HepG2 (cell line): ENCODE data around the gene DRAXIN. TPM values are rescaled to one million over a fixed set of nuclear protein-coding genes. Genes with fewer than 3 reads are reported as not detected.

Experiments used
- ATAC-seq: fragments of 200-7000 bp; cut with Tn5 transposase; 3 replicates; pipeline ENCODE4 v1.9.1; 2020; ENCODE audit warnings: mild to moderate bottlenecking, moderate library complexity
- BruUV-seq: library from RNA; stranded (reverse); fragments of 400-500 nt; replicated peaks from 2 replicates; lab custom pipeline; 2021; lab: Mats Ljungman, UMichigan
- CTCF ChIA-PET: fragments of 300-600 bp; formaldehyde crosslinking; extraction: SDS; loops from one replicate; lab custom pipeline; 2021; ENCODE audit warnings: low total read pairs, inconsistent platforms, low intra/inter-chr PET ratio; lab: Yijun Ruan, JAX
- POLR2A ChIA-PET: fragments of 350-600 bp; sonication (Branson Sonifier 250); formaldehyde crosslinking; loops from one replicate; lab custom pipeline; 2020; ENCODE audit warnings: antibody characterized with exemption, inconsistent platforms; lab: Yijun Ruan, JAX
- DNase-seq: peaks from one replicate; pipeline ENCODE4 v3.0.0-alpha.2; 2015; ENCODE audit warnings: low spot score
- FAIRE-seq: peaks from 3 replicates; lab custom pipeline; 2011; peaks lifted over from hg19 to GRCh38; lab: Jason Lieb, UNC
- H2AFZ ChIP-seq: one replicate; pipeline ENCODE4 v1.6.1; 2011; ENCODE audit warnings: low read length, inconsistent platforms
- H3K27ac ChIP-seq: fragments of 300-600 bp; 3 replicates; pipeline ENCODE4 v1.8.0; 2011; ENCODE audit warnings: mixed run types, mild to moderate bottlenecking, mixed read lengths, low read length, inconsistent platforms; ENCODE audit not compliant: insufficient read depth; ENCODE audit errors: extremely low read length
- H3K27me3 ChIP-seq, 2 experiments: fragments of 200-600 bp in 1 of 2; 2 replicates in 1 of 2; 3 replicates in 1 of 2; pipeline versions ENCODE4 v1.6.0 to v1.8.0; 2011; ENCODE audit warnings: low read length in 2 of 2, mild to moderate bottlenecking in 2 of 2, moderate library complexity in 2 of 2, inconsistent platforms in 1 of 2; ENCODE audit not compliant: insufficient read depth in 2 of 2, control insufficient read depth in 1 of 2
- H3K36me3 ChIP-seq, 2 experiments: fragments of 200-600 bp in 1 of 2; replicated peaks in 1 of 2; 2 replicates in 1 of 2; 3 replicates in 1 of 2; pipeline versions ENCODE4 v1.5.1 to v1.8.0; 2011; ENCODE audit warnings: low read length in 2 of 2, inconsistent platforms in 1 of 2; ENCODE audit not compliant: insufficient read depth in 2 of 2, control insufficient read depth in 1 of 2
- H3K4me1 ChIP-seq: 2 replicates; pipeline ENCODE4 v1.5.1; 2012; ENCODE audit warnings: low read length, inconsistent platforms; ENCODE audit not compliant: insufficient read depth
- H3K4me2 ChIP-seq: 2 replicates; pipeline ENCODE4 v1.6.0; 2011; ENCODE audit warnings: low read depth, low read length, inconsistent platforms
- H3K4me3 ChIP-seq, 3 experiments: fragments of 200-600 bp in 1 of 3; sonication (generic), shearing (Covaris generic) in 1 of 3; replicated peaks in 1 of 3; 2 replicates each; pipeline ENCODE4 v1.5.1; 2011 to 2016; ENCODE audit warnings: low read length in 3 of 3, inconsistent platforms in 2 of 3, low read depth in 2 of 3, mild to moderate bottlenecking in 2 of 3, control low read depth in 1 of 3, mixed read lengths in 1 of 3; ENCODE audit not compliant: insufficient read depth in 1 of 3
- H3K79me2 ChIP-seq: one replicate; pipeline ENCODE4 v1.6.1; 2011; ENCODE audit warnings: low read length, inconsistent platforms; ENCODE audit not compliant: insufficient read depth
- H3K9ac ChIP-seq: 2 replicates; pipeline ENCODE4 v1.6.0; 2011; ENCODE audit warnings: mild to moderate bottlenecking, low read depth, low read length, inconsistent platforms; ENCODE audit not compliant: insufficient read depth
- H3K9me3 ChIP-seq: 2 replicates; pipeline ENCODE4 v1.5.1; 2012; ENCODE audit warnings: mild to moderate bottlenecking, low read length
- H4K20me1 ChIP-seq: 2 replicates; pipeline ENCODE4 v1.6.0; 2011; ENCODE audit warnings: inconsistent platforms, mild to moderate bottlenecking, low read length, moderate library complexity; ENCODE audit not compliant: insufficient read depth
- HOXA9 ChIP-seq: sonication (generic); formaldehyde crosslinking; IDR thresholded peaks from 2 replicates; pipeline ENCODE4 v1.8.1; 2022; ENCODE audit warnings: missing genetic modification reagents, mild to moderate bottlenecking, moderate library complexity, borderline replicate concordance
- PLSCR1 ChIP-seq: sonication (generic); formaldehyde crosslinking; IDR thresholded peaks from 2 replicates; pipeline ENCODE4 v1.5.0; 2020; ENCODE audit warnings: missing genetic modification reagents, mild to moderate bottlenecking, borderline replicate concordance
- POLR2A ChIP-seq, 2 experiments: IDR thresholded peaks; 2 replicates each; pipeline ENCODE4 v1.6.1; 2011; ENCODE audit warnings: low read depth in 2 of 2, low read length in 2 of 2, mild to moderate bottlenecking in 1 of 2, moderate library complexity in 1 of 2; ENCODE audit not compliant: insufficient read depth in 1 of 2
- SNAPC5 ChIP-seq: sonication (generic); formaldehyde crosslinking; IDR thresholded peaks from 2 replicates; pipeline ENCODE4 v1.8.1; 2023; ENCODE audit warnings: mild to moderate bottlenecking, missing genetic modification reagents, borderline replicate concordance
- TFDP1 ChIP-seq: IDR thresholded peaks from 2 replicates; pipeline ENCODE4 v1.6.1; 2016; ENCODE audit warnings: missing compliant biosample characterization, missing genetic modification reagents, borderline replicate concordance
- UBTF ChIP-seq: sonication (generic); formaldehyde crosslinking; IDR thresholded peaks from 2 replicates; pipeline ENCODE4 v1.4.0; 2020; ENCODE audit warnings: mild to moderate bottlenecking, missing genetic modification reagents
- ZNF260 ChIP-seq: sonication (generic); formaldehyde crosslinking; IDR thresholded peaks from 2 replicates; pipeline ENCODE4 v1.4.0; 2020; ENCODE audit warnings: missing genetic modification reagents, low read depth, mild to moderate bottlenecking, borderline replicate concordance
- WGBS: methylation state at CpG from one replicate; pipeline ENCODE4 v1.1.6; 2017; ENCODE audit warnings: low lambda C conversion rate; 5-methylcytosine and 5-hydroxymethylcytosine counted together
- in situ Hi-C: cut with HindIII; loops from 2 replicates; pipeline ENCODE4 v1.10.0; 2017; ENCODE audit warnings: low pct_unique_long_range_greater_than_20kb; ENCODE audit not compliant: extremely low pct_ligation_motif_present
- intact Hi-C: fragments of 100-400 bp; cut with micrococcal nuclease; formaldehyde crosslinking; loops from one replicate; pipeline ENCODE4 v1.10.0; 2022; ENCODE audit not compliant: unreplicated experiment
- polyA plus RNA-seq, 8 experiments: library from polyadenylated mRNA; depleted of rRNA in 3 of 8; stranded (reverse) in 7 of 8; unstranded in 1 of 8; fragments of >200 nt; fragmentation: Illumina TruSeq in 4 of 8; extraction: Trizol in 4 of 8; gene quantifications; 2 replicates each; pipeline versions ENCODE4 v1.2.1 to v1.2.3, GENCODE V29; 2011 to 2016; ENCODE audit warnings: low read depth in 4 of 8, missing spikeins in 1 of 8, mixed read lengths in 1 of 8; ENCODE audit not compliant: insufficient read depth in 1 of 8
- total RNA-seq, 5 experiments: library from RNA; depleted of rRNA; stranded (reverse); fragments of >200 nt; fragmentation: Illumina TruSeq; extraction: Trizol; gene quantifications; 2 replicates each; pipeline ENCODE4 v1.2.3, GENCODE V29; 2016; ENCODE audit warnings: low read depth in 1 of 5
- TF ChIP-seq, protein P1 (sequence below): sonication (generic); formaldehyde crosslinking; IDR thresholded peaks from 2 replicates; pipeline ENCODE4 v1.4.0; 2020; ENCODE audit warnings: missing genetic modification reagents, mild to moderate bottlenecking, borderline replicate concordance
- TF ChIP-seq, protein P2 (sequence below): sonication (generic); formaldehyde crosslinking; IDR thresholded peaks from 2 replicates; pipeline ENCODE4 v1.4.0; 2020; ENCODE audit warnings: missing genetic modification reagents

The DRAXIN gene
- total and polyA plus RNA-seq, 2 of the 13 experiments (the other 11 are each of a cell fraction or from before 2014, with no cell fraction given): 0.02 TPM; not detected in 1

DNA sequence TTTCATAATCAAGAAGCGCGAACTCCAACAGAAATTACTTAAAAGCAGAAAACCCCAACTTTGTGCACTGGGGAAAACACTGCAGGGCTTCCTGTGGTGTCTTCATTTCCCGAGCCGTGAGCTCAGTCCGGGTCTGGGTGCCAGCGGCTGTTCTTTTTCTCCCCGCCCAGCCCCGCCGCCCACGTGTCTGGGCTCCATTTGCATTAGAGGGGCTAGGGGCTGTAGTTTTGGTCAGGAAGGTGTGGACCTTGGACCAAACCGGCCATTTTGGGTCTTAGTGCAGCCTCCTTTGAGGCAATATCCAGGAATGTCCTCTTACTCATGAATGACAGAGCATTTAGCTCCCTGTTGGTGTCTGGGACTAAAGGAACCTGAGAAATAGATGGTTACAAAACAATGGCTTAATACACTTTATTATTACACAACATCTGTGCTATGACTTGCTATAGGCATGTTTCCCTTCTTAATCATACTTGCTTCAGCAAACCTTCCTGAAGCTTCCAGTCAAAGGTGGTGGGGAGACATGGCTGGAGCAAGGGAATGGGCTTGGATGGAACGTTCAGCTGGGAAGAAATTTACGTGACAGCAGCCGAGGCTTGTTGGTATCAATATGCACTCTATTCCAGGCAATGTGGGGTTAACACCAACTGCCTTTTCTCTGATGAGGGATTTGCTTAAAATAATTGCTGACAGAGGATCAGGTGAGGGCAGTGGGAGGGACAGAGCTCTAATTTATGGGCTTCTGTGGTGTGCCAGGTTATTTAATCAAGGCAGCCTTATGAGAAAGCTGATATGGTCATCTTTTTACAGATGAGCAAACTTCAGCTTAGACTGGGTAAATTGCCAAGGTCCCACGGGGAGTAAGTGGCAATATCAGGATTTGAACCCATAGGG is 45.5 kb downstream of the DRAXIN start (continued):
- TF ChIP-seq UBTF (CRISPR knock-in tag) (no peak), POLR2A (IDR thresholded peaks at IDR 0.05; ENCODE audit: insufficient read depth in 1 of 2, low read depth in 2 of 2, low read length in 2 of 2) (peak in 1 of 2 experiments; percentile 23; a peak in 1 of 4 replicates)

DNA sequence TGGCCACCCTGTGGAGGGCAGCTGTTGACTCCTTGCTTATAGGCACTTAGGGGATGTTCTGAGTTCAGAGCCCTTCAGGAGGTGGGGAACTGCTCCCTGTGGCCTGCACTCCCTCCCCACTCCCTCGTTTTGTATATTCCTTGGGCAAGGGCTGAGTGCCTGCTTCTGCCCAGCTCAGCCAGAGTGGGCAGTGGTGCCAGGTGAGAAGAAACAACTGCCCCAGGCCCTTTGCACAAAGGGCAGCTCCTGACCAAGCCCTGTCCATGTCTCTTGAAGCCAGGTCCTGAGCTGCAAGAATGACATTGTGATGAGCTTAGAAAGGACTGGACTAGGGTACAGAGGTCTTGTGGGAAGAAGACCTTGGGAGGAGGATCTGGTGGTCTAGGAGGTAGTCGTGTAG is 46.6 kb downstream of the DRAXIN start:
- H3K4me2 ChIP-seq: no peak overlapping the region
- no peak overlapping the region for H3K4me3 ChIP-seq
- ATAC-seq (no peak), FAIRE-seq (no peak), DNase-seq (no peak)
- BruUV-seq: no TSS peak
- H4K20me1 ChIP-seq: no peaks in the 10 kb centered on the region
- peaks cover 35% of the 10 kb centered on the region for H3K4me1 ChIP-seq
- H3K9ac ChIP-seq: no peak overlapping the region
- POLR2A ChIA-PET: interaction anchor here (1.3 to 3.5 kb wide), 5 partner anchors 18 to 246 kb away, joined by 4 to 17 read pairs (median 8); partner anchors contain the start of gene MFN2
- CTCF ChIA-PET: no interaction called here
- H3K27ac ChIP-seq: no peak overlapping the region
- peaks cover 0 to 3% of the 10 kb centered on the region in 2 experiments; a peak in 1 of 5 replicates for H3K27me3 ChIP-seq
- WGBS: 86% methylated on average over 2 of the region's 2 CpGs
- H3K9me3 ChIP-seq: no peaks in the 10 kb centered on the region
- in situ Hi-C loops: no loop called here
- no peak overlapping the region for H2AFZ ChIP-seq
- H3K79me2 ChIP-seq: no peaks in the 10 kb centered on the region
- intact Hi-C loops: no loop called here
- TF ChIP-seq, protein P1, sequence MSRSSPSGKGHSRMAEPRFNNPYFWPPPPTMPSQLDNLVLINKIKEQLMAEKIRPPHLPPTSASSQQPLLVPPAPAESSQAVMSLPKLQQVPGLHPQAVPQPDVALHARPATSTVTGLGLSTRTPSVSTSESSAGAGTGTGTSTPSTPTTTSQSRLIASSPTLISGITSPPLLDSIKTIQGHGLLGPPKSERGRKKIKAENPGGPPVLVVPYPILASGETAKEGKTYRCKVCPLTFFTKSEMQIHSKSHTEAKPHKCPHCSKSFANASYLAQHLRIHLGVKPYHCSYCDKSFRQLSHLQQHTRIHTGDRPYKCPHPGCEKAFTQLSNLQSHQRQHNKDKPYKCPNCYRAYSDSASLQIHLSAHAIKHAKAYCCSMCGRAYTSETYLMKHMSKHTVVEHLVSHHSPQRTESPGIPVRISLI (CRISPR knock-in tag): no peak
- TF ChIP-seq, protein P2, sequence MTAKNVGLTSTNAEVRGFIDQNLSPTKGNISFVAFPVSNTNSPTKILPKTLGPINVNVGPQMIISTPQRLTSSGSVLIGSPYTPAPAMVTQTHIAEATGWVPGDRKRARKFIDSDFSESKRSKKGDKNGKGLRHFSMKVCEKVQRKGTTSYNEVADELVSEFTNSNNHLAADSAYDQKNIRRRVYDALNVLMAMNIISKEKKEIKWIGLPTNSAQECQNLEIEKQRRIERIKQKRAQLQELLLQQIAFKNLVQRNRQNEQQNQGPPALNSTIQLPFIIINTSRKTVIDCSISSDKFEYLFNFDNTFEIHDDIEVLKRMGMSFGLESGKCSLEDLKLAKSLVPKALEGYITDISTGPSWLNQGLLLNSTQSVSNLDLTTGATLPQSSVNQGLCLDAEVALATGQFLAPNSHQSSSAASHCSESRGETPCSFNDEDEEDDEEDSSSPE: no peak
- no peak for TF ChIP-seq TFDP1 (CRISPR knock-in tag)
- TF ChIP-seq SNAPC5 (CRISPR knock-in tag): no peak
- TF ChIP-seq PLSCR1 (CRISPR knock-in tag): no peak
- TF ChIP-seq ZNF260: no peak
- no peak for TF ChIP-seq HOXA9 (CRISPR knock-in tag)
- no peaks in the 10 kb centered on the region for H3K36me3 ChIP-seq
